GM19025 (cell line): Measurements from ENCODE around the gene EIF2D.
A peak's percentile ranks its signal among the peaks of the same experiment; 100 is the strongest.
"Not testable (repeated sequence)": the region's sequence is repeated elsewhere in the genome, so short reads cannot be mapped to it uniquely, and the experiment has no call there.

ENCODE experiments used
- ATAC-seq: cut with Tn5 transposase; IDR thresholded peaks from one replicate; pipeline ENCODE4 v1.9.1; 2021; ENCODE audit warnings: mild to moderate bottlenecking, low read depth, moderate library complexity; ENCODE audit not compliant: unreplicated experiment

The EIF2D gene

GRCh38 chr1:206589206-206589605 lies 23.1 kb downstream of the EIF2D start:
- no peak for ATAC-seq

- no peak for ATAC-seq
These were observed 23.8 kb downstream of the EIF2D start for GRCh38 chr1:206588492-206588891.

GRCh38 chr1:206587904-206588303 lies 24.4 kb downstream of the EIF2D start:
- ATAC-seq, result no peak

GRCh38 chr1:206586501-206587445 lies 25.5 kb downstream of the EIF2D start:
- no peak for ATAC-seq

- ATAC-seq, result no peak
These were observed 27.6 kb downstream of the EIF2D start for GRCh38 chr1:206584683-206585082.

- ATAC-seq, result no peak
These were observed 28.3 kb downstream of the EIF2D start for GRCh38 chr1:206583707-206584648.

- ATAC-seq, result no peak
These were observed 29.1 kb downstream of the EIF2D start for GRCh38 chr1:206582971-206583706.

- no peak for ATAC-seq
These were observed 29.7 kb downstream of the EIF2D start for GRCh38 chr1:206582537-206582936.

GRCh38 chr1:206581571-206581981 lies 30.7 kb downstream of the EIF2D start:
- ATAC-seq, result no peak

GRCh38 chr1:206581114-206581497 lies 31.2 kb downstream of the EIF2D start:
- ATAC-seq, result not testable (repeated sequence)

- ATAC-seq, result no peak
These were observed 31.7 kb downstream of the EIF2D start for GRCh38 chr1:206580438-206581113.

GRCh38 chr1:206579747-206580437 lies 32.4 kb downstream of the EIF2D start:
- peak; percentile 84 for ATAC-seq

- ATAC-seq, result no peak
These were observed 33.3 kb downstream of the EIF2D start for GRCh38 chr1:206578978-206579374.

GRCh38 chr1:206578068-206578977 lies 33.9 kb downstream of the EIF2D start:
- ATAC-seq, result no peak

- no peak for ATAC-seq
These were observed 34.6 kb downstream of the EIF2D start for GRCh38 chr1:206577626-206578025.

- no peak for ATAC-seq
These were observed 36.1 kb downstream of the EIF2D start for GRCh38 chr1:206575894-206576737.

GRCh38 chr1:206575165-206575893 lies 36.9 kb downstream of the EIF2D start:
- no peak for ATAC-seq
